Measurements from ENCODE around the gene LDB2.

GRCh38 chr4:16853640-16854039 is 44.8 kb downstream of the LDB2 start:
- TF ChIP-seq, protein P1, sequence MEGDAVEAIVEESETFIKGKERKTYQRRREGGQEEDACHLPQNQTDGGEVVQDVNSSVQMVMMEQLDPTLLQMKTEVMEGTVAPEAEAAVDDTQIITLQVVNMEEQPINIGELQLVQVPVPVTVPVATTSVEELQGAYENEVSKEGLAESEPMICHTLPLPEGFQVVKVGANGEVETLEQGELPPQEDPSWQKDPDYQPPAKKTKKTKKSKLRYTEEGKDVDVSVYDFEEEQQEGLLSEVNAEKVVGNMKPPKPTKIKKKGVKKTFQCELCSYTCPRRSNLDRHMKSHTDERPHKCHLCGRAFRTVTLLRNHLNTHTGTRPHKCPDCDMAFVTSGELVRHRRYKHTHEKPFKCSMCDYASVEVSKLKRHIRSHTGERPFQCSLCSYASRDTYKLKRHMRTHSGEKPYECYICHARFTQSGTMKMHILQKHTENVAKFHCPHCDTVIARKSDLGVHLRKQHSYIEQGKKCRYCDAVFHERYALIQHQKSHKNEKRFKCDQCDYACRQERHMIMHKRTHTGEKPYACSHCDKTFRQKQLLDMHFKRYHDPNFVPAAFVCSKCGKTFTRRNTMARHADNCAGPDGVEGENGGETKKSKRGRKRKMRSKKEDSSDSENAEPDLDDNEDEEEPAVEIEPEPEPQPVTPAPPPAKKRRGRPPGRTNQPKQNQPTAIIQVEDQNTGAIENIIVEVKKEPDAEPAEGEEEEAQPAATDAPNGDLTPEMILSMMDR (IDR thresholded peaks at IDR 0.05), result no peak
- TF ChIP-seq POLR2A (IDR thresholded peaks at IDR 0.05), result no peak

All from uterus (tissue), 2 donors.